Progenitor cell of endocrine pancreas (in vitro differentiated cells): ENCODE measurements around the gene FUT8. TPM values are rescaled to one million over a fixed set of nuclear protein-coding genes. Genes with fewer than 3 reads are reported as not detected.

ENCODE experiments used
- DNase-seq: peaks from one replicate; pipeline ENCODE4 v3.0.0; 2021; ENCODE audit warnings: low spot score; ENCODE audit not compliant: unreplicated experiment
- H3K27ac Mint-ChIP-seq: 2 replicates; pipeline ENCODE4 v1.8.0; 2021; ENCODE audit warnings: mild to moderate bottlenecking, moderate library complexity, mixed read lengths
- H3K27me3 Mint-ChIP-seq: 2 replicates; pipeline ENCODE4 v1.8.0; 2021; ENCODE audit warnings: mixed read lengths
- H3K36me3 Mint-ChIP-seq: 2 replicates; pipeline ENCODE4 v1.8.0; 2022; ENCODE audit warnings: mixed read lengths; ENCODE audit not compliant: insufficient read depth
- H3K4me1 Mint-ChIP-seq: 2 replicates; pipeline ENCODE4 v1.8.0; 2021; ENCODE audit warnings: low read depth, mixed read lengths
- H3K4me3 Mint-ChIP-seq: 2 replicates; pipeline ENCODE4 v1.8.0; 2021; ENCODE audit warnings: low read depth, mild to moderate bottlenecking, moderate library complexity, mixed read lengths
- H3K9me3 Mint-ChIP-seq: 2 replicates; pipeline ENCODE4 v1.8.0; 2021; ENCODE audit warnings: low read depth, mixed read lengths
- CTCF ChIP-seq: fragments of 200-600 bp; sonication (generic); IDR thresholded peaks from one replicate; pipeline ENCODE4 v1.5.0; 2021; ENCODE audit warnings: antibody characterized with exemption, mild to moderate bottlenecking; ENCODE audit not compliant: unreplicated experiment
- total RNA-seq: library from RNA; stranded (reverse); gene quantifications from 2 replicates; pipeline ENCODE4 v1.2.1, GENCODE V29; 2021

Gene FUT8
- total RNA-seq, 1 donor from 2014 or later, result 38.8 TPM

DNA sequence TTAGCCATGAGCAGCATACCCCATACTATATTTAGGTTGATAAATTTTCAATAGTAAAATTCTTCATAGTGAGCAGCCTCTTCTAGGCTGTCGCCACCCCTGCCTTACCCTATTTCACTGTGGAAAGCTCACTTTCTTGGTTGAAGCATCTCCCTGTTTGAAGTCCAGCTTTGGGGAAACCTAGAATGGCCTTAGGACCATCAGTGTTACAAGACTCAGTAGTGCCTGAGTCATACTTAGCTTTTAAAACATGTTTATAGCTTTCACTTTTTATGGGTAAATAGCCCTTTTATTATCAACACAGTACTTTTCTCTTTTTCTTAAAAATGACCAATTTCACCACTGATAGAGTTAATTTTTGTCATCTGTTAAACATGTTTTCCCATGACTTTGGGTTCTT is 37.1 kb downstream of the FUT8 start:
- H3K4me3 Mint-ChIP-seq, result no peak overlapping the region
- peaks cover 1% of the 10 kb centered on the region for H3K36me3 Mint-ChIP-seq
- peaks cover 4% of the 10 kb centered on the region for H3K4me1 Mint-ChIP-seq
- DNase-seq, result no peak
- no peak overlapping the region for H3K27ac Mint-ChIP-seq
- H3K9me3 Mint-ChIP-seq, result no peaks in the 10 kb centered on the region
- H3K27me3 Mint-ChIP-seq, result no peaks in the 10 kb centered on the region
- TF ChIP-seq CTCF, result no peak

GRCh38 chr14:65453807-65454480 is 41.4 kb downstream of the FUT8 start:
- Mint-ChIP-seq H3K9me3 (no peaks in the 10 kb centered on the region), H3K27me3 (no peaks in the 10 kb centered on the region), H3K27ac (no peak overlapping the region), H3K4me3 (no peak overlapping the region), H3K4me1 (no peaks in the 10 kb centered on the region), H3K36me3 (peaks cover 6% of the 10 kb centered on the region)
- no peak for TF ChIP-seq CTCF
- DNase-seq, result no peak

DNA sequence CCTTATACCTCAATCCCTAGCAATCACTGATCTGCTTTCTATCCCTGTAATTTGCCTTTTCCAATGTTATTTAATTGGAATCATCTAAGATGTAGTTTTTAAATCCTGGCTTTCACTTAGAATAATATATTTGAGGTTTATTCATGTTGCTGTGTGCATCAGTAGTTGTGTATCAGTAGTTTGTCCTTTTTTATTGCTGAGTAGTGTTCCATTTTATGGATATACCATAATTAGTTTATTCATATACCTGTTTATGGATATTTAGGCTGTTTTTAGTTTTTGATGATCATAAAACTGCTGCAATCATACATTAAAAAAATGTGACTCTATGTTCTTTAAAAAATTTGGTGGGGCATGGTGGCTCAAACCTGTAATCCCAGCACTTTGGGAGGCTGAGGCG is 43.7 kb downstream of the FUT8 start:
- H3K4me3 Mint-ChIP-seq, result no peak overlapping the region
- peaks cover 10% of the 10 kb centered on the region for H3K36me3 Mint-ChIP-seq
- no peak for TF ChIP-seq CTCF
- H3K4me1 Mint-ChIP-seq, result no peaks in the 10 kb centered on the region
- no peaks in the 10 kb centered on the region for H3K9me3 Mint-ChIP-seq
- H3K27ac Mint-ChIP-seq, result no peak overlapping the region
- no peak for DNase-seq
- H3K27me3 Mint-ChIP-seq, result no peaks in the 10 kb centered on the region

DNA sequence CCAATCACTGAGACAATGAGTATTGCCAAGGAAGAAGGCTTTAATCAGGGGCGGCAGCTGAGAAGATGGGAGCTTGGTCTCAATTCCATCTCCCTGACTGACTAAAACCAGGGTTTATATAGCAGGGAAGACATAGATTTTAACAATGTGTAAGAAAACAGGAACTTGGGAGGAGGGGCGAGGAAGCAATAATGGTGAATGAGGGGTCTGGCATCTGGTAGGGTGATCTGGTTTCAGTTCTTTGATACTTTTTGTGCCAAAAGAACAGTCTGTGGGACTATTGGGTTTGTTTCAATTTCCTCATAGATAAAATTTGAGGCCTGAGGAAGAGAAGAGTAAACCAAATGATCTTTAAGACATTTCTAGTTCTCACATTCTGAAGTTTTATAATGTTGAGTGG is 49.2 kb downstream of the FUT8 start:
- Mint-ChIP-seq H3K36me3 (peaks cover 12% of the 10 kb centered on the region), H3K27me3 (peaks cover 4% of the 10 kb centered on the region), H3K4me1 (peaks cover 8% of the 10 kb centered on the region), H3K4me3 (no peak overlapping the region), H3K9me3 (no peaks in the 10 kb centered on the region), H3K27ac (no peak overlapping the region)
- DNase-seq, result no peak
- no peak for TF ChIP-seq CTCF

GRCh38 chr14:65462411-65462810 is 49.9 kb downstream of the FUT8 start:
- no peak for DNase-seq
- no peak for TF ChIP-seq CTCF
- no peak overlapping the region for H3K4me3 Mint-ChIP-seq
- H3K36me3 Mint-ChIP-seq, result peaks cover 9% of the 10 kb centered on the region
- peaks cover 4% of the 10 kb centered on the region for H3K27me3 Mint-ChIP-seq
- H3K9me3 Mint-ChIP-seq, result no peaks in the 10 kb centered on the region
- no peak overlapping the region for H3K27ac Mint-ChIP-seq
- peaks cover 8% of the 10 kb centered on the region for H3K4me1 Mint-ChIP-seq
